ENCODE results near the gene GPR158.
"Not testable (repeated sequence)": the region's sequence is repeated elsewhere in the genome, so short reads cannot be mapped to it uniquely, and the experiment has no call there.

Gene GPR158

DNA sequence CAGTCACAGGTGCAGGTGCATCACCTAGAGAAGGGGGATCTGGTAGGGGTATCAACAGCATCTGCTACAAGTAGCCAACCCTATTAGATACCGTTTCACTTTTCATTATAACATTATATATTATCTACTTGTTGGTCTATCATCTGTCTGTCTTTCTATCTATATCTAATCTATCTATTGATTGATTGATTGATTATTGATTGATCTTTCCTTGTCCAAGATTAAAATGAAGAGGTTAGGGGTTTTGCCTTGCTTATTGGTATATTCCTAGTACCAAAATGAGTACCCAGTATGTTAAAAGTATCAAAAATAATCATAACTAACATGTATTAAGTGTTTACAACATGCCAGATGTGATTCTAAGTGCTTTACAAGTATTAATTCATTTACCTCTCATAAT lies 121.5 kb downstream of the GPR158 start:
- no peak for DNase-seq (ENCODE audit: low spot score)

DNA sequence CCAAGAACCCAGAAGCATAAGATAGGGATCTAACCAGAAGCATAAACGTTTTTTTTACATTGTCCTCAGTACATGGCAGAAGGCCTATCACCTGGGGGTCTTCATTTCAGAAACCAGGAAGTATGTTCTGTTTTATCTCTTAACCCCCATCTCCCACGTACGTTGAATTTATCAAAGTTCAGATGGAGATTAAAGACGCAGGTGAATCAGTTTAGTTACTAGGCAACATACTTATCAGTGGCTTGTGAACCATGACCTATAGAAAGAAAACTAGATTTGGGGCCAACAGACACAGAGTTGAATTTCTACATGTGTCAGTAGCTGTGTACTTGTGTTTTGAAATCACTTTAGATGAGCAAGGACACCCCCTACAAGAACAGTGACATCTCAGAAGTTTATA lies 122.7 kb downstream of the GPR158 start:
- no peak for DNase-seq (ENCODE audit: low spot score)

DNA sequence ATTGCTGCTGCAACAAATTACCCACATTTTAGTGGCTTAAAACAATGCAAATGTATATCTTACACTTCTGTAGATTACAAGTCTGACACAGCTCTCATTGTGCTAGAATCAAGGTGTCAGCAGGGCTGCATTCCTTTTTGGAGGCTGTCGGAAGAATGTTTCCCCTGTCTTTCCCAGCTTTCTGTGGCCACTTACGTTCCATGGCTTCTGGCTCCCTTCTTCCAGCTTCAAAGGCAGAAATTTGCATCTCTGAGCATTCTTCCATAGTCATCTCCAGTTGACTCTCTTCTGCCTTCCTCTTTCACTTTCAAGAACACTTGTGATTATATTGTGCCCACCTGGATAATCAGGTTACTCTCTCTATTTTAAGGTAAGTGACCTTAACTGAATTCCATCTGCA lies 125.3 kb downstream of the GPR158 start:
- DNase-seq (ENCODE audit: low spot score): no peak

DNA sequence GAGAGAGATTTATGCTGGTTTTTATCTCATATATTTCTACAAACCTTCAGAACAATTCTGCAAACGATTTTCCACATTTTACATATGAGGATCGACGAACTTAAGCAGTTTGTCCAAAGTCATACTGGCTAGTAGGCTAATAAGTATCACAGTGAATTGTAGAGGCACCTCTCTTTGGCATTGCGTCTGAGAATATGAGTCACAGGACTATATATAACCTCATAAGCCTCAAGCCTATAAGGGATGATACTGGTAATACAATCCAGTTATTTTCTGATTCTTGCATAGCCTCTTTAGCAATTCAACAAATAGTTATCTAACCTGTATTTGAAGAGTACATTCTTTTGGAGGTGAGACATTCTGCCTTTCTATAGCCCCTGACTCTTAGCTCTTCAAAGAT lies 129.8 kb downstream of the GPR158 start:
- DNase-seq (ENCODE audit: low spot score): no peak

DNA sequence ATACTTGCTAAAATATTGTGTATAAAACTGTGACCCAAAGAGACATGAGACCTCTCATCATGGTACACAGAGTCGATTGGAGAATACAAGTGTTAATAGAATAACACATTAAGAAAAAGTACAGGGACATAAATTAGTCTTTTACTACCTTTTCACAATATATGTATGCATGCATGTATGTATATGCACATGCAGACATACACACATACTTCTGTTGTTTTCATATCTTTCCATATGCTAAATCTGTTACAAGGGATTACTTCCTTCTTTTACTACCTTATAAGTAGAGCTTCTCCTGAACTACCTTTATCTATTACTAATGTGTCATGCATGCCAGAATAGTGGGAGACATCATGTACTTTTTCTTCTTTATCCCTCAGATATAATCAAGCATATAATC lies 131.6 kb downstream of the GPR158 start:
- no peak for DNase-seq (ENCODE audit: low spot score)

DNA sequence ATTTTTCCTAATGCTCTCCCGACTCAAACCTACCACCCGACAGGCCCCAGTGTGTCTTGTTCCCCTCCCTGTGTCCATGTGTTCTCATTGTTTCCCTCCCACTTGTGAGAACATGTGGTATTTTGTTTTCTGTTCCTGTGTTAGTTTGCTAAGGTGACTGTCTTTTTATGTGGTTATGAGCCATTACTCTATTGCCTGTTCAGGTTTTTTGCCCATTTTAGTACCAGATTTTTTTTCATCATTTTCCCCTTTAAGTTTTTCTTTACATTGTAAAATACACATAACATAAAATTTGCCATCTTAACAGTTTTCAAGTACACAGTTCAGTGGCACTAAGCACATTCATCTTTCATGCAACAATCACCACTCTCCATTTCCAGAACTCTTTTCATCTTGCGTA lies 133.5 kb downstream of the GPR158 start:
- no peak for DNase-seq (ENCODE audit: low spot score)

DNA sequence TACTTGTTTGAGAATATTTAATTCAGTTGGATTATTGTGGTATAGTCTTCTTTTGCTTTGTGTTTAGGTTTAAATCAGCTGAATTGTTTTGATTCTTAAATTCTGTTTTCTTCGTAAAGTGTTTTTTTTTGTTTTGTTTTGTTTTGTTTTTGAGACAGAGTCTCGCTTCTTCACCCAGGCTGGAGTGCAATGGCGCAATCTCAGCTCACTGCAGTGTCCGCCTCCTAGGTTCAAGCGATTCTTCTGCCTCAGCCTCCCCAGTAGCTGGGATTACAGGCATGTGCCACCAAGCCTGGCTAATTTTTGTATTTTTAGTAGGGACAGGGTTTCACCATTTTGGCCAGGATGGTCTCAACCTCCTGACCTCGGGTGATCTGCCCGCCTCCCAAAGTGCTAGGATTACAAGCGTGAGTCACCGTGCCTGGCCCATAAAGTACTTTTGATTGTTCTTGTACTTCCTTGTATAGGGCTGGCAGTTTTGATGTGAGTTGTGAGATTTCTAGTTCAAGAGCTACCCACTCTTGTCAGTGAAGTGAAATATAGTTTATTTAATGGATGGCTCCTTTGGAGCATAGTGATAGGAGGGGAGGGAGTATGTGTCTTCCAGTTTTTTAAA lies 142.9 kb downstream of the GPR158 start:
- DNase-seq (ENCODE audit: low spot score): not testable (repeated sequence)

DNA sequence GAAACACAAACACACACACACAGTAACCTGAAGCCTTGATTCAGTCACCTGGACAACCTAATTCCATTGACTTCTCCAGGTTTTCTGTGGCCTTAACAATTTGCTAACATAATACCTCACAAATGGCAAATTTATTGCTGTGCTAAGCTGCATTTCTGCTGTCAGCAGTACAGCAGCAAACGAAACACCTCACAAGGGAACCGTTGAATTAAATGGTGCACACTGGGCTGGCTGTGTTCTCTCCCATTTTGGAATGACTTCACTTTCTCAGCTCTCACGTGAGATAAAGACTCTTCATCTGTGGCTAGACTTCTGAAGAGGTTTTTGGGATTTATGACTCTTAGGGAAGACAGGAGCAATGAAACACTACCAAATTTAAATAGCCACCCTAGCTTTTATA lies 152.5 kb downstream of the GPR158 start:
- no peak for DNase-seq (ENCODE audit: low spot score)

DNA sequence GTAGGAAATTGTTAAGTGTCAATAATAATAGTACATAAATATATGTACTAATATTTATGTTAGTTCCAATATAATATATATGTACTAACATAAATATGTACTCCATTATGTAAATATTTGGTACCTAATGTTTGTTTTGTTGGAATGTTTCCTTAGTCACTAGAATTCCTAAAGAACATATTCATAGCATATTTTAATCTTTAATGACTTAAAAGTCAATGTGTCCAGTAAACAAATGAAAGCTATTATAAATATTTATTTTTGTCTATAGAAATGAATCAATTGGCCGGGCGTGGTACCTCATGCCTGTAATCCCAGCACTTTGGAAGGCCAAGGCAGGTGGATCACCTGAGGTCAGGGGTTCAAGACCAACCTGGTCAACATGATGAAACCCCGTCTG lies 153.6 kb downstream of the GPR158 start:
- DNase-seq (ENCODE audit: low spot score): no peak

DNA sequence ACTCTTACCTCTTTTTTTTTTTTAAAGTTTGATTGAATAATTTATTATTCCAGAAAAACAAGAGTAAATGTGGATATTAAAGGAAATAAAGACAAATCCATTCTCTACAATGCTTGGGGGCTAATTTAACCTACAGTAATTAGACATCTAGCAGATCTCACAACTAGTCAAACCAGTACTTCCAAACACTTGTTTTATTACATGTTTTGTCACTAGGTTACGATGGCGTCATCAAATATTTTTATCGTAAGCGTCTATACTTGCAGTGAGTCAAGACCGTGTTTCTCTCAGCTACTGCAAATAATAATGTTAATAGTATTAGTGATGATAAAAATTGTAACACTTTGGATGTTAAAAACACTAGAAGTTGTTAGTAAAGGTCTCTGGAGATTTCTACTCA lies 154.8 kb downstream of the GPR158 start:
- DNase-seq (ENCODE audit: low spot score): not testable (repeated sequence)

DNA sequence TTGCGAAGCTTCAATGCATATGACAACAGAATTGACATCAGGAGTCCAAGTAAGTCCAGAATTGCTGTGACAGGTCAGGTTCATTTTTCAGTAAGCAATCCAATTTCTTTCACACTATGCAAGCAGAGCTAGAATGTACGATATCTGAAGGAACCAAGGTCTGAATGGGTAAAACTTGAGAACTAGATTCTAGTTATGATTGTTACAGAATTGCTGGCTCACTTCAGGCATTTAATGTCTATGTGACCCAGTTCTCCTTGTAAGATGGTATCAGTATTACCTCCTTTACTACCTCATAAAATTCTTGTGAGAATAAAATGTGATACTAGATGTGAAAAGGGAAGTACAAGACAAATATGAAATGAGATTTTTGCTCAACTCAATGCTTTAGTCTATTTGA lies 159.6 kb downstream of the GPR158 start:
- no peak for DNase-seq (ENCODE audit: low spot score)

DNA sequence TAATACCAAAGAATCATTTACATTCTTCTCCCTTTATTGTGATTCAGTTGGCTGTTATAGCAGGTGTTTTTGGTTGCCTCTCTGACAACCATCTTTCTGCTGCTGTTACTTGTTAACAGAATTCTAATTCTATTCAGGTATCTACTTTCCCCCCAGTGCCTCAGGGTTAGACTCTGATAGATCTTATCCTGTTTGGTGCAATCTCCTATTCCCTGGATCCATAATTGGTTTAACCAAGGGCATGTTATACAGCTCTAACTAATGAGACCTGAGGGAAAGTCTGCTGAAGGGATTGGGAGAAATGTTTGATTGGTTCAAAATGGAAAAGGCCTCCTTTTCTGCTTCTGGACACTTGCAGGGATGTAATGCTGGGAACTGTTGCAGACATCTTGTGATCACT lies 161.5 kb downstream of the GPR158 start:
- no peak for DNase-seq (ENCODE audit: low spot score)

DNA sequence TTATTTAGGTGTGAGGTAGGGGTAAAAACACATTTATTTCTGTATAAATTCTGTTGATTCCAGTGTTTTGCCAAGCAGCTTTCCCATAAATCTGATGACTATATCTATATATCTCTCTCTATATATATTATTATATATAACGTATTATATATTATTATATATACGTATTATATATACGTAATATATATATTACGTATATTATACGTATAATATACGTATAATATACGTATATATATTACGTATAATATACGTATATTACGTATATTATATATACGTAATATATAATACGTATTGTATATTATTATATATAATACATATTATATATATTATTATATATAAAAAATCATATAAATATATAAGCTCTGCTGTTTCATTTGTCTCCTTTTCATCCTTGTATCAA lies 163.5 kb downstream of the GPR158 start:
- no peak for DNase-seq (ENCODE audit: low spot score)

DNA sequence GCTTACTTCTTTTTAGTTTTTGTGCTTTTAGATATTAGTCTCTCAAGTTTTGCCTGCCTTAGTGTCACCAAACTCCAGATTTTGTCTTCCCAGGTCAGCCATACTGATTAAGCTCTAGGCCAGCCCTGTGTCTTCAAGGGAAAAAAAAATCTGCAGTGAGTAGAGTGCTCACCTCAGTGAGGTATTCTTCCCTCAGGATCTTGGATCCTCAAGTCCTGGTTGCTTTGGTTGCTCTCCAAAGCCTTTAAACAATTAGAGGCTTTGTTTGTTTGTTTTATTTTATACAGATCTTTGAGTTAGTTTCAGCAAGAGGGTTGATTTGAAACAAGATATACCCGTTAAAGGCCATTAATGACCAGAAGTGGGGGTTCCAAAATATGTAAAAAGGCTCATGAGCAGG lies 165.2 kb downstream of the GPR158 start:
- no peak for DNase-seq (ENCODE audit: low spot score)

DNA sequence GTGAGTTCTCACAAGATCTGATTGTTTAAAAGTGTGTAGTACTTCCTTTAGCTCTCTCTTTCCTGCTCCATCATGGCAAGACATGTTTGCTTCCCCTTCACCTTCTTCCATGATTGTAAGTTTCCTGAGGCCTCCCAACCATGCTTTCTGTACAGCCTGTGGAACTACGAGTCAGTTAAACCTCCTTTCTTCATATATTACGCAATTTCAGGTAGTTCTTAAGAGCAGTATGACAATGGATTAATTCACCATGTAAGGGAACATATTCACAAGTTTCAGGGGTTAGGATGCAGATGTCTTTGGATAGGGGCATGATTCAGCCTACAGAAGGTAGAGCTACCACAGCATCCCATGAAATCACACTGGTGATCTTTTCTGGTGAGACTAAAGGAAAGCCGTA lies 174.7 kb downstream of the GPR158 start:
- DNase-seq (ENCODE audit: low spot score): no peak

DNA sequence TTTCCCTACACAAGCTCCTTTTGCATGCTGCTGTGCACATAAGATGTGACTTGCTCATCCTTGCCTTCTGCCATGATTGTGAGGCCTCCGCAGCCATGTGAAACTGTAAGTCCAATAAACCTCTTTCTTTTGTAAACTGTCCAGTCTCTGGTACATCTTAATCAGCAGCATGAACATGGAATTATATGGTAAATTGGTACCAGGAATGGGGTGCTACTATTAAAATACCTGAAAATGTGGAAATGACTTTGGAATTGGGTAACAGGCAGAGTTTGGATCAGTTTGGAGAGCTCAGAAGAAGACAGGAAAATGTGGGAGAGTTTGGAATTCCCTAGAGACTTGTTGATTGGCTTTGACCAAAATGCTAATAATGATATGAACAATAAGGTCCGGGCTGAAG lies 181.8 kb downstream of the GPR158 start:
- no peak for DNase-seq (ENCODE audit: low spot score)

DNA sequence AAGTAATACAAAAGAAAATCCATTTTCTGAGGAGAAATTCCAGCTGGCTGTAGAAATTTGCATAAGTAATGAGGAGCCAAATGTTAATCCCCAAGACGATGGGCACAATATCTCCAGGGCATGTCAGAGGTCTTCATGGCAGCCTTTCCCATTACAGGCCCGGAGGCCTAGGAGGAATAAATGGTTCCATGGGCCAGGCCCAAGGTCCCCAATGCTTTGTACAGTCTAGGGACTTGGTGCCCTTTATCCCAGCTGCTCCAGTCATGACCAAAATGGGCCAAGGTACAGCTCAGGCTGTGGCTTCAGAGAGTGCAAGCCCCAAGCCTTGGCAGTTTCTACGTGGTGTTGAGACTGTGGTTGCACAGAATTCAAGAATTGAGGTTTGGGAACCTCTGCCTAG lies 182.5 kb downstream of the GPR158 start:
- DNase-seq (ENCODE audit: low spot score): no peak

DNA sequence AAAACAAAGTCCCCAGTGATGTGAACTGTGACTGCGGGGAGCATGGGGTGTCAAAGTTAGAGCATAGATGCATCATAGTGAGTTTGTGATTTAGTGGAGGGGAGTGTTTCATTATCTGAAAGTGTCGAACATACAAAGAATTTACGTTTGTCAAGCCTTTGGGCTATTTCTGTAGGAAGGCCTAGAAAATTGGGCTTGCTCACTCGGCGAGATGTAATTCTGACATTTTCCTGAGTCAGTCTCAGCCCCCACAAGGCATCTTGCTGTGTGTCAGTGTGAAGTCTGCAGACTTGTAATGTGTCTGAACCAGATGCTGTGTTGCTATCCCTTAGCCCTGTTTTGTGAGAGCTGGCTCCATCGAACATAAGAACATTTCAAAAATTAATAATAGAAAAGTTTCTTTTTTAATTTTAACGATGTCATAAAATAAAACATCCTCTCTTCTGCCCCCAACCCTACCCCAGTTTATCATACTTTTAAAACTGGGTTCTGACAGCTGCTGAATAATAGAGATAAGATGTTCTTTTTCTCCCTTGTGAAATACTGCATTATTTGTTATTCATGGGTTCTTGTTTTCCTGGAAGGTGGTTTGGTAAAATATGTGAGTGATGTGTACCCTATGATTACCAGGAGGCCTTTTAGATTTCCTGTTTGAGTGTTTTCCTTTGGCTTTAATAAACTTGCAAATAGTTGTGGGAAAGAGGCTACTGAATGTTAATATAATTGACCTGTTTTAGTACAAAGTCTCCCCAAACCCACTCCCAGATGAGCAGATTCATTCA lies 207.4 kb downstream of the GPR158 start:
- DNase-seq (ENCODE audit: low spot score): no peak

DNA sequence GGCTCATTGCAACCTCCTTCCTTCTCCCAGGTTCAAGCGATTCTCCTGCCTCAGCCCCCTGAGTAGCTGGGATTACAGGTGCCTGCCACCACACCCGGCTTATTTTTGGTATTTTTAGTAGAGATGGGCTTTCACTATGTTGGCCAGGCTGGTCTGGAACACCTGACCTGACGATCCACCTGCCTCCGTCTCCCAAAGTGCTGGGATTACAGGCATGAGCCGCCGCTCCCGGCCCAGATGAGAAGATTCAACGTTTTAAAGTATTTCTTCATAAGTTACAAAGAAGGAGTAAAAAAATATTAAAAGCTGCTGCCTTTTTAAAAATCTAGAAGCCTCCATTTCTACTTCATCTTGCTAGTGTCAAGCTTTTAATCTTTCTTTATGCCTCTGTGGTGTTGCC lies 208.1 kb downstream of the GPR158 start:
- not testable (repeated sequence) for DNase-seq (ENCODE audit: low spot score)

DNA sequence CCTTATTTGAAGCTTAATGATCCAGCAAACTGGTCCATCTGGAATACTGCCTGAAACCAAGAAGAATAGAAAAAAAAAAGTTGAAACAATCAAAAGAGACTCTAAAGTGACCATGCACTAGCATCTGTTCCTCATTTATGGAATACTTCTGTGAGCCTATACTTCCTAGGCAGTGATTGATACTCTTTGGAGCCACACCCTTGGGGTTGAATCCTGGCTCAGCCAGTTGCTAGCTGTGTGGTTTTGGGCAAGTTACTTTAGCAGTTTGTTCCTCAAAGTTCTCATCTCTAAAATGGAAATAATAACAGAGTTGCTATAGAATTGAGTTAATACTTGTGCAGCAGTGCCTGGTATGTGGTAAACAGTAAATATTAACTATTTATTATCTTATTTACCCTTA lies 208.9 kb downstream of the GPR158 start:
- no peak for DNase-seq (ENCODE audit: low spot score)

DNA sequence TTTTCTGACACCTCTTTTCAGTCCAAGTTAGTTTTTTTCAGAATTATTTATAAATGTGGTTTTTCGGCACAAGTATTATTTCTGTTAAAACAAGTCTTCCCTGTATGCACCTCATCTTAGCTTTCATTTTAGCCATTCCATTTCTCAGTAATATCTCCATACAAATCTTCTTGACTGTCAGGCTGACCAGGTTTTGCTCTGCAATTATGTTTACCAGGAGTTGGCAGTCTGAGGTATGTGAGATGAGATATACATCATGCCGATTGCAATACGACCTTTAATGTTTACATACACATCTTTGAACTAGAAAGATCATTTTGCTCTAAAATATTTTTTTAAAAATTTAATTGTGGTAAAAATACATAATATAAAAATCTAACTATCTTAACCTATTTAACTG lies 209.8 kb downstream of the GPR158 start:
- no peak for DNase-seq (ENCODE audit: low spot score)

DNA sequence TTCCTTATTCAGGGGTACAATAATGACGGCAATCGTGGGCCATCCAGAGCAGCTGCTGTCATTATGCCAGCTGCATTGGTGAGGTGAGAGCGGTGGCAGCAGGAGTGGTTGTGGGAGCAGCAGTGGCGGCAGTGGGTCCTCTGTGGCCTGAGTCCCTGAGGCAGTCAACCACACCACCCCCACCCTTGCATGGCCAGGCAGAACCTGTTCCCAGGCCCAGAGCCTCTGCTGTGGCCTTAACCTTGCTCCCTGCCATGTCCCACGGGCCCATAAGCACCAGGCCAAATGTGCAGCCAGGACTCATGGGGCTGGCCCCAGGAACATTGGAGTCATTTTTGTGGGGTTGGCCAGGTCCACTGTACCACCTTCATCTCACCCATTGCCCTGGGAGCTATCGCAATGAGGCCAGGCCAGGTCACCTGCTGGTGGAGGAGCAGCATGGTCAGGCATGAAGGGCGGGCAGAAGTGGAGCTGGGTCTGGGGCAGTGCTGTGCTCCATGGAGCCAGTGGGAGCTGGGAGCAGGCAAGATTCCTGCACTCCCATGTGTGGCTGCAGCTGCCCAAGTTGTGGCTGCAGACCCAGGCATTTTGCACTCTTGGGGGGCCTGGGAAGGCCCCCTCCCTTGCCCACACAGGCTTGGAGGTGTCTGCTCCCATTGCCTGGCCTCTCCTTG lies 213.5 kb downstream of the GPR158 start:
- DNase-seq (ENCODE audit: low spot score): no peak

DNA sequence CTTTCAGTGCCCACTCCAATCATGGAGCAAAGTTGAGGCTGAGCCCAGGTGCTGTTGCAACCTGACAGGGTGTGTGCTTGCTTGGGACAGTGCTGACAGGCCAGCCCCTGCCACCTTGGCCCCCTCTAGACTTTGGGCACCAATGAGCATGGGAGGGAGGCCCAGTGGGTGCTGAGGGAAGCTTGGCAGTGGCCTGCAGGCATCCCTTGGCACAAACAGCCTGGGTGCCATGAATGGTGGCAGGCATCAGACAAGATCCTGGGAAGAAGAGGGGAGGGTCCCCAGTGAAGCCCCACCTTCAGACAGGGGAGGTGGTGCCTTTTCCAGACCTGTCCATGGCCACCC lies 214.0 kb downstream of the GPR158 start:
- DNase-seq (ENCODE audit: low spot score): no peak

DNA sequence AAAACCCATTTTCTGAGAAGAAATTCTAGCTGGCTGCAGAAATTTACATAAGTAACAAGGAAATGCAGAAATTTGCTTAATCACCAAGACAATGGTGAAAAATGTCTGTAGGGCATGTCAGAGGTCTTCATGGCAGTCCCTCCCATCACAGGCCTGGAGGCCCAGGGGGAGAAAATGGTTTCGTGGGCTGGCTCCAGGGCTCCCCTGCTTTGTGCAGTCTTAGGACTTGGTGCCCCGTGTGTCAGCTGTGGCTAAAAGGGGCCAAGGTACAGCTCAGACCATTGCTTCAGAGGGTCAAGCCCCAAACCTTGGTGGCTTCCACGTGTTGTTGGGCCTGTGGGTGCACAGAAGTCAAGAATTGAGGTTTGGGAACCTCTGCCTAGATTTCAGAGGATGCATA lies 215.9 kb downstream of the GPR158 start:
- no peak for DNase-seq (ENCODE audit: low spot score)
